Thymus (tissue), 11 donors: ENCODE data around the gene TBC1D14. TPM values are rescaled to one million over a fixed set of nuclear protein-coding genes. Genes with fewer than 3 reads are reported as not detected.

Source experiments
- DNase-seq, 9 donors: peaks; one replicate each; pipeline ENCODE4 v3.0.0-alpha.2; 2013; ENCODE audit warnings: low spot score in 9 of 9, low read depth in 6 of 9, missing footprints in 1 of 9
- H3K27ac ChIP-seq, 2 donors: one replicate each; pipeline ENCODE4 v1.5.1; 2013; ENCODE audit warnings: control low read depth in 1 of 2, low read depth in 1 of 2, low read length in 1 of 2, mild to moderate bottlenecking in 1 of 2, moderate library complexity in 1 of 2
- H3K27me3 ChIP-seq, 2 donors: one replicate each; pipeline ENCODE4 v1.5.1; 2013; ENCODE audit warnings: low read length in 1 of 2; ENCODE audit not compliant: control insufficient read depth in 2 of 2, insufficient read depth in 1 of 2
- H3K36me3 ChIP-seq, 2 donors: one replicate each; pipeline ENCODE4 v1.5.1; 2013; ENCODE audit warnings: low read length in 1 of 2, mild to moderate bottlenecking in 1 of 2, moderate library complexity in 1 of 2; ENCODE audit not compliant: control insufficient read depth in 2 of 2, insufficient read depth in 2 of 2
- H3K4me1 ChIP-seq, 2 donors: one replicate each; pipeline ENCODE4 v1.5.1; 2013; ENCODE audit warnings: low read length in 2 of 2; ENCODE audit not compliant: control insufficient read depth in 2 of 2, insufficient read depth in 2 of 2
- H3K4me3 ChIP-seq, 2 donors: one replicate each; pipeline ENCODE4 v1.5.1; 2013; ENCODE audit warnings: low read length in 2 of 2, control low read depth in 1 of 2, mild to moderate bottlenecking in 1 of 2
- H3K9me3 ChIP-seq, 2 donors: one replicate each; pipeline ENCODE4 v1.5.1; 2013; ENCODE audit warnings: low read length in 1 of 2, mild to moderate bottlenecking in 1 of 2; ENCODE audit not compliant: control insufficient read depth in 2 of 2, insufficient read depth in 1 of 2
- WGBS: extraction: QIAGEN DNeasy Blood & Tissue Kit; methylation state at CpG from one replicate; pipeline ENCODE4 v1.1.7; 2013; 5-methylcytosine and 5-hydroxymethylcytosine counted together
- polyA plus RNA-seq: library from polyadenylated mRNA; stranded (reverse); fragments of 200-250 nt; gene quantifications from one replicate; pipeline ENCODE4 v1.2.3, GENCODE V29; 2013
- total RNA-seq: library from RNA; stranded (reverse); fragments of 120-200 nt; gene quantifications from one replicate; pipeline ENCODE4 v1.2.4, GENCODE V29; 2013
- donor health status: healthy.

The TBC1D14 gene
- total and polyA plus RNA-seq, 2 donors: 28.4 to 59.6 TPM

GRCh38 chr4:7032596-7032995 lies 123.0 kb downstream of the TBC1D14 start:
- Histone ChIP-seq H3K27ac (no peak overlapping the region), H3K9me3 (peaks cover 0 to 4% of the 10 kb centered on the region in 2 donors), H3K27me3 (no peaks in the 10 kb centered on the region), H3K4me1 (no peaks in the 10 kb centered on the region), H3K36me3 (peaks cover 27 to 41% of the 10 kb centered on the region in 2 donors), H3K4me3 (no peak overlapping the region)
- no peak for DNase-seq
- WGBS: 96% methylated on average over 8 of the region's 8 CpGs

GRCh38 chr4:7034262-7035081 lies 124.8 kb downstream of the TBC1D14 start:
- peaks cover 0 to 4% of the 10 kb centered on the region in 2 donors for H3K9me3 ChIP-seq
- peaks cover 18 to 32% of the 10 kb centered on the region in 2 donors for H3K36me3 ChIP-seq
- no peaks in the 10 kb centered on the region for H3K4me1 ChIP-seq
- H3K27ac ChIP-seq: peak overlapping the region in 1 of 2 donors; percentile 4
- DNase-seq: no peak
- H3K27me3 ChIP-seq: no peaks in the 10 kb centered on the region
- no peak overlapping the region for H3K4me3 ChIP-seq
- 91% methylated on average over 20 of the region's 20 CpGs for WGBS

DNA sequence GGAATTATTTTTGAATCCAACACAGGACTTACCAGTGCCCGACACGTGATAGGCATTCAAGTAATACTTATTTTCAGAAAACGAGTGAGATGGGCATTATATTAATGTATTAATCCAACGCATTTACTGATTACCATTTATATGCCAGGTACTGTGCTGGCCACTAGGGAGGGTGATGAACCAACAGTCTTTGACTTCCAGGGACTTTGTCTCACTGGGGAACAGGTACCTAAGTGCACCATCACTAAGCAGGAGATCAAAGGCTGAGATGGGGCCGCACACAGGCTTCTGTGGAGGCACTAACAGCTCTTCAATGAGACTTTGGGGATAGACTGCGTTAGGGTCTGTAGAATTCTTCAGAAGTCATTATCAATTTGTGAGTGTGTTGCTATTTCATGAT lies 127.8 kb downstream of the TBC1D14 start:
- Histone ChIP-seq H3K4me3 (no peak overlapping the region), H3K27me3 (peaks cover 15 to 21% of the 10 kb centered on the region in 2 donors), H3K9me3 (peaks cover 0 to 5% of the 10 kb centered on the region in 2 donors), H3K4me1 (peaks cover 4 to 6% of the 10 kb centered on the region in 2 donors), H3K36me3 (peaks cover 0 to 3% of the 10 kb centered on the region in 2 donors), H3K27ac (no peak overlapping the region)
- DNase-seq: no peak
- 76% methylated on average over 6 of the region's 6 CpGs for WGBS

- Histone ChIP-seq H3K36me3 (no peaks in the 10 kb centered on the region), H3K9me3 (peaks cover 0 to 5% of the 10 kb centered on the region in 2 donors), H3K4me3 (no peak overlapping the region), H3K4me1 (peaks cover 11 to 29% of the 10 kb centered on the region in 2 donors), H3K27me3 (peaks cover 20 to 31% of the 10 kb centered on the region in 2 donors), H3K27ac (no peak overlapping the region)
- DNase-seq: no peak
- 88% methylated on average over 4 of the region's 4 CpGs for WGBS
These were observed 131.1 kb downstream of the TBC1D14 start for GRCh38 chr4:7040765-7041164.

GRCh38 chr4:7041246-7041645 lies 131.6 kb downstream of the TBC1D14 start:
- WGBS: 90% methylated on average over 19 of the region's 19 CpGs
- Histone ChIP-seq H3K27me3 (peaks cover 20 to 31% of the 10 kb centered on the region in 2 donors), H3K9me3 (peaks cover 0 to 5% of the 10 kb centered on the region in 2 donors), H3K4me3 (no peak overlapping the region), H3K27ac (no peak overlapping the region), H3K36me3 (peaks cover 0 to 3% of the 10 kb centered on the region in 2 donors), H3K4me1 (peaks cover 16 to 34% of the 10 kb centered on the region in 2 donors)
- DNase-seq: no peak

GRCh38 chr4:7041801-7042502 lies 132.3 kb downstream of the TBC1D14 start:
- Histone ChIP-seq H3K4me1 (peaks cover 19 to 41% of the 10 kb centered on the region in 2 donors), H3K27me3 (peaks cover 20 to 31% of the 10 kb centered on the region in 2 donors), H3K4me3 (peak overlapping the region; percentile 53 to 92), H3K9me3 (peaks cover 0 to 5% of the 10 kb centered on the region in 2 donors), H3K36me3 (peaks cover 0 to 3% of the 10 kb centered on the region in 2 donors), H3K27ac (no peak overlapping the region)
- DNase-seq: peak in 3 of 9 donors; percentile 15 to 38 (median 18)
- 25% methylated on average over 42 of the region's 42 CpGs for WGBS

DNA sequence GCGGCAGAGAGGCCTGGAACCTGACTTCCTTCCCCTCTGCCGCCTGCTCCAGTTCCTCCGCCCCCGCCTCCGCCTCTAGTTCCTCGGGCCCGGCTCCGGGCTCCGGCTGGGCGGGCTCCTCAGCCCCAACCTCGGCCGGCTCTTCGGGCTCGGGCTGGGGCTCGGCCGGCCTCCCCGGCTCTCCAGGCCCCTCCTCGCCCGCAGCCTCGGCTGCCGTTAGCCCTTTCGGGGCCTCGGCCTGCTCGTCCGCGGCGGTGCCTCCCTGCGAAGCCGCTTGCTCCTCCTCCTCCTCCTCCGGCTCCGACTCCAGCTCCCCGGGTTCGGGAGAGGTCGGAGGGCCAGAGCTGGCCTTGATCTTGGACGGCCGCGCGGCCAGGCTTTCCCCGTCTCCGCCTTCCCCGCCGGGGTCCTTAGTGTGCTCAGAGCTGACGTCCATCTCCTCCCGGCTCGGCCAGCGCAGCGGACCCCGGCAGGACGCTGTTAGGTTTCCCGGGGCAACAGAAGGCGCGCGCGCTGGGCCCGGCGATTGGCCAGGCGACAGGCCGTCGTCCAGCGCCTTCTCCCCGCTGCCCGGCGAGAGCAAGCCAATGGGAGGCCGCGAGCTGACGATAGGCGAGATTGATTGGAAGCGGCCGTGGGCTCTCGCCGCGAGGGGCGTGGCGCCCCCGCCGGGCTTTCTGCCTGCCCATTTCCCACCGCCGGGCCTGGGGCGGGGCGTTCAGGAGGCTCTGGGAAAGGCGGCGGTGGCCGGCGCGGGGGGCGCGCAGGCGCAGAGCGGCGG lies 133.1 kb downstream of the TBC1D14 start:
- Histone ChIP-seq H3K27me3 (peaks cover 20 to 31% of the 10 kb centered on the region in 2 donors), H3K4me3 (peak overlapping the region; percentile 53 to 92), H3K9me3 (peaks cover 0 to 5% of the 10 kb centered on the region in 2 donors), H3K36me3 (peaks cover 0 to 3% of the 10 kb centered on the region in 2 donors), H3K4me1 (peaks cover 19 to 42% of the 10 kb centered on the region in 2 donors), H3K27ac (peak overlapping the region in 1 of 2 donors; percentile 20)
- under 1% methylated on average over 90 of the region's 90 CpGs for WGBS
- peak in 8 of 9 donors; percentile 39 to 86 (median 74) for DNase-seq

- H3K36me3 ChIP-seq: peaks cover 0 to 3% of the 10 kb centered on the region in 2 donors
- peak within 1 kb of the TSS; percentile 80 to 92 for H3K4me3 ChIP-seq
- H3K27me3 ChIP-seq: peaks cover 20 to 31% of the 10 kb centered on the region in 2 donors
- DNase-seq: peak in 6 of 9 donors; percentile 21 to 82 (median 44)
- H3K9me3 ChIP-seq: peaks cover 0 to 5% of the 10 kb centered on the region in 2 donors
- H3K4me1 ChIP-seq: peaks cover 19 to 42% of the 10 kb centered on the region in 2 donors
- WGBS: under 1% methylated on average over 117 of the region's 119 CpGs
- peak within 1 kb of the TSS; percentile 37 to 91 for H3K27ac ChIP-seq
These were observed 133.9 kb downstream of the TBC1D14 start, which contains the start of gene TADA2B for GRCh38 chr4:7043284-7044136. TSS of gene TADA2B (plus strand) at chr4:7043372. CDS start at chr4:7043580, 208 bp downstream.
